IPS-18c (cell line): ENCODE measurements around the gene FADS1.

Experiments
- H3K4me3 ChIP-seq: 2 replicates; pipeline ENCODE4 v1.7.0; 2013; ENCODE audit warnings: low read depth, mild to moderate bottlenecking, low read length, moderate library complexity; ENCODE audit not compliant: insufficient read depth
- H3K9me3 ChIP-seq: one replicate; pipeline ENCODE4 v1.6.1; 2013; ENCODE audit warnings: mild to moderate bottlenecking, low read length, moderate library complexity; ENCODE audit not compliant: control insufficient read depth, insufficient read depth

The FADS1 gene

DNA sequence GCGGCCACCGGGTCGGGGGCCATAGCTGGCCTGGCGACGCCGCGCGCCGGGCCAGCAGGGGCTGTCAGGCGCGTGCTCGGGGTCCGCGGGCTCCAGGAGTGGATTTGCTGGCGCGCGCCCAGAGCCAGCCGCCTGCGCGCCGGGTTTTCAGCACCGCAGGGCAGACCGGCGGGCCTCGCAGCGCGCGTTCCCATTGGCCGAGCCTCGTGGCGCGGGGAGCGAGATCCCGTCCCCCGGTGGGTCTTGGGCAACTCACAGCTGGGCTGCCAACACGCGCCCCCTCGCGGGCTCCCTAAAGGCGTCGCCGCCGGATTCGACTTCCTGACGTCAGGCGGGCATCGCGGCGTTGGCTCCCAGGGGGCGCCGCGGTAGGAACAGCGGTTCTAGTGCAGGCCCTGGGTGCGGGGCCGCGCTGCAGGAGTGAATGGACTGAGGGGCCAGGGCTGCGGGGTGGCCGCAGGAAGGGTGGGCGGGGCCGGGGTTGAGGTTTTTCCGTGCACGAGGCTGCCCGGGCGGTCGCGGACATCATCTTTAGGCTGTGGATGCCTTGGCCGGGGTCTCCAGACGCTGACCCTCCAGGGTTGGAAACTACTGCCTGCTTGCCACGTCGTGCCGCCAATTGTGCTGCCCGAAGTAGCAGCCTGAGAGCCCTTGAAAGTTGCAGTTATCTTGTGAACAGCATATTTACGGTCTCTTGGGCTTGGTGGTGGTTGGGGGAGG is at the start of gene FADS1:
FADS1 (minus strand) TSS at position 268 of the 720 bp plus-strand sequence; CDS start at position 194, 74 bp downstream.
- Histone ChIP-seq H3K4me3 (peak within 1 kb of the TSS; percentile 95), H3K9me3 (no peaks in the 10 kb centered on the region)

DNA sequence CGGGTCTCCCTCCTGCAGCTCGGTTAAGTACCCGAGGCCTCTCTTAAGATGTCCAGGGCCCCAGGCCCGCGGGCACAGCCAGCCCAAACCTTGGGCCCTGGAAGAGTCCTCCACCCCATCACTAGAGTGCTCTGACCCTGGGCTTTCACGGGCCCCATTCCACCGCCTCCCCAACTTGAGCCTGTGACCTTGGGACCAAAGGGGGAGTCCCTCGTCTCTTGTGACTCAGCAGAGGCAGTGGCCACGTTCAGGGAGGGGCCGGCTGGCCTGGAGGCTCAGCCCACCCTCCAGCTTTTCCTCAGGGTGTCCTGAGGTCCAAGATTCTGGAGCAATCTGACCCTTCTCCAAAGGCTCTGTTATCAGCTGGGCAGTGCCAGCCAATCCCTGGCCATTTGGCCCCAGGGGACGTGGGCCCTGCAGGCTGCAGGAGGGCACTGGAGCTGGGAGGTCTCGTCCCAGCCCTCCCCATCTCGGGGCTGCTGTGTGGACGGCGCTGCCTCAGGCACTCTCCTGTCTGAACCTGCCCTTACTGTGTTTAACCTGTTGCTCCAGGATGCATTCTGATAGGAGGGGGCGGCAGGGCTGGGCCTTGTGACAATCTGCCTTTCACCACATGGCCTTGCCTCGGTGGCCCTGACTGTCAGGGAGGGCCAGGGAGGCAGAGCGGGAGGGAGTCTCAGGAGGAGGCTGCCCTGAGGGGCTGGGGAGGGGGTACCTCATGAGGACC is 49.6 kb upstream of the FADS1 start:
- Histone ChIP-seq H3K4me3 (no peak overlapping the region), H3K9me3 (no peaks in the 10 kb centered on the region)

DNA sequence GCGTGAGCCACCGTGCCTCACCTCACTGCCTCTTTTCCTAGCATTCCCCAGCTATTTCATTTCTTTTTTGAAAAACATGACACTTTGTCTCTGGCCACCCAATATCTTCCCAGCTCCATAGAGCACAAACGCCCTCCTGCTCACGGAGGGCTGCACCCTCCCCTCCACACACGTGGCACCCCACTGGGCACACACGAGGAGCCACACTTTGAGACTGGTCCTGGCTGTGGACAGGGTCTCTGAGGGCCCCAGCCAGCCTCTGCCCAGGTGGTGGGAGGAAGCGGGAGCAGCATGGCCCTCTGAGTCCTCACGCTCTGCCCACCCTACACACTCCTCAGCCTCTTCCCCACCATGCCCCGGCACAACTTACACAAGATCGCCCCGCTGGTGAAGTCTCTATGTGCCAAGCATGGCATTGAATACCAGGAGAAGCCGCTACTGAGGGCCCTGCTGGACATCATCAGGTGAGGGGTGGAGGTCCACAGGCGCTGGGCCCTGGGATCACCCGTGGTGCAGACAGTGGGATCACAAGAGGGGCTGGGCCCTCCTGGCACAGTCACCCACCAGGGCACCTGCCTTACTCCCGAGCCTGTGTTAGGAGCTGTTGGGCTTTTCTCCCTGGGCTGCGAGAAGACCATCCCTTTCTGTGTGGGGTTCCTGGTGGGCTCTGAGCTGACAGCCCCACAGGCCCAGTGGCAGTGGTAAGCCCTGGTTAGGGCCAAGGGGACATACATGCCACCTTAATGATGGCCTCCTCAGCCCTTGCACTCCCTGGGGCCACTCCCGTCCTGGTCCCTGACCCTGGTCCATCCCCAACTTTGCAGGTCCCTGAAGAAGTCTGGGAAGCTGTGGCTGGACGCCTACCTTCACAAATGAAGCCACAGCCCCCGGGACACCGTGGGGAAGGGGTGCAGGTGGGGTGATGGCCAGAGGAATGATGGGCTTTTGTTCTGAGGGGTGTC is 48.3 kb upstream of the FADS1 start:
- Histone ChIP-seq H3K4me3 (no peak overlapping the region), H3K9me3 (no peaks in the 10 kb centered on the region)

DNA sequence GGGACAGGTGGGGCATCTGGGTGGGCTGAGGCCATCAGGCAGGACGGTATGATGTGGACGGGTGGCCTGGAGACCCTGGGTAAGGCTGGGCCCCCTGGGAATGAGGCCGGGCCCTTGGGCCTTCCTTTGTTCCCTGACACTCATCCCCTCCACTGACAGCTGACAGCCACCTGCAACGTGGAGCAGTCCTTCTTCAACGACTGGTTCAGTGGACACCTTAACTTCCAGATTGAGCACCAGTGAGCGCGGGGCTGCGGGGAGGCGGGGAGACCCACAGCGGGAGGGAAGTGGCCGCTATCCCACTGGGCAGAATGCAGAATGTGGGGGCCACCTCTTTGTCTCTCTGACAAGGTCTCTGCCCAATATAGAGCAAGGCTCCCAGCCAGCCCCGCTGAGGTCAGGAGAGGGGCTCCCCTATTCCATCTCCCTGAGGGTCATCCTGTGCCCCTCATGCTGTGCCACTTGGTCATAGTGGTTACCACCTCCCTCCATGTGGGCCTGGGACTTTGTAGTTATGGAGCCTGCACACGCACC is 46.8 kb upstream of the FADS1 start:
- Histone ChIP-seq H3K9me3 (no peaks in the 10 kb centered on the region), H3K4me3 (no peak overlapping the region)

DNA sequence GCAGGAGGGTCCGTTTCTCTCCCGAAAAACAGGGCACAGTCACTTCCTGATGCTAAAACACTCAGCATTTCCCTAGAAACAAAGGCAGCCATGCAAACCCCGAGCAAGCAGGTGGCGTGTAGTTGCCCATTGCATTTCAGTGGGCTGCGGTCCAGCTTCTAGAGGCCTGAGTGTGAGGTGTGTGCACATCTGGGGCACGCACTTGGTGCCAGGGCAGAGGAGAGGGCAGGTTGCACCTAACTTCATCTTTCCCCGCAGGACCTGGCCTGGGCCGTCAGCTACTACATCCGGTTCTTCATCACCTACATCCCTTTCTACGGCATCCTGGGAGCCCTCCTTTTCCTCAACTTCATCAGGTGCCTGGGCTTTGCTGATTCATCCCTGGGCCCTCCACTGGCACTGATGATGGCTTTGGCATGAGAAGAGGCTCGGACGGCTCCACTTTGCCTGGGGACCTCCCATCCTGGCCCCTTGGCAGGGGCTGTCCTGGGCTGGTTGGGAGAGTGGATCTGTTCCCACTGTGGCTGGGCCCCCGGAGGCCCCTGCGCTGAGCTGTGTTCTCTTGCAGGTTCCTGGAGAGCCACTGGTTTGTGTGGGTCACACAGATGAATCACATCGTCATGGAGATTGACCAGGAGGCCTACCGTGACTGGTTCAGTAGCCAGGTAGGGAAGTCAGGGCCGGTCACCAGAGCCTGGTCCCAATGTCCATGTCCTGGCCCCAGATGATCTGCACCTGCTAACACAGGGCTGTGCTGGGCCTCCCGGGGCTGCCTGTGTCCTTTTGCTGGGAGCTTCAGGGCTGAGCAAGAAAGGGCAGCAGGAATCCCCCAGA is 46.1 kb upstream of the FADS1 start:
- no peak overlapping the region for H3K4me3 ChIP-seq
- no peaks in the 10 kb centered on the region for H3K9me3 ChIP-seq

DNA sequence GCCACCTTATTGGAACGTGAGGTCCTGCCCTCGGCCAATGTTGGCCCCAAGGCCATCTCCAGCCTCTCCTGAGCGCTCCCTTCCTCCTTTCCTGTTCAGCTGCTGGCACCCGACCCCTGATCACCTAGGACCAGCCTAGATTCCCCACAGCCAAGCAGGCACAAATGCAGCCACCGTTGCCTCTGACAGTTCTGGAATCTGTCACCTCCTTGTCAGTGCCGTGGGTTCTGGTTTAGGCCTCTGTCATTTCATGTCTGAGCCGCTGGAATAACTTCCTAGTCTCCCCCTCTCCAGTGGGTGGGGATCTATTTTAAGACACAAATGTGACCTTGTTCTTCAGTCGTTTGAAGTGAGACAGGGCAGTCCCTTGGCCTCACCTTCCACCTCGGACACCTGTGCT is 44.8 kb upstream of the FADS1 start:
- Histone ChIP-seq H3K9me3 (no peaks in the 10 kb centered on the region), H3K4me3 (no peak overlapping the region)

DNA sequence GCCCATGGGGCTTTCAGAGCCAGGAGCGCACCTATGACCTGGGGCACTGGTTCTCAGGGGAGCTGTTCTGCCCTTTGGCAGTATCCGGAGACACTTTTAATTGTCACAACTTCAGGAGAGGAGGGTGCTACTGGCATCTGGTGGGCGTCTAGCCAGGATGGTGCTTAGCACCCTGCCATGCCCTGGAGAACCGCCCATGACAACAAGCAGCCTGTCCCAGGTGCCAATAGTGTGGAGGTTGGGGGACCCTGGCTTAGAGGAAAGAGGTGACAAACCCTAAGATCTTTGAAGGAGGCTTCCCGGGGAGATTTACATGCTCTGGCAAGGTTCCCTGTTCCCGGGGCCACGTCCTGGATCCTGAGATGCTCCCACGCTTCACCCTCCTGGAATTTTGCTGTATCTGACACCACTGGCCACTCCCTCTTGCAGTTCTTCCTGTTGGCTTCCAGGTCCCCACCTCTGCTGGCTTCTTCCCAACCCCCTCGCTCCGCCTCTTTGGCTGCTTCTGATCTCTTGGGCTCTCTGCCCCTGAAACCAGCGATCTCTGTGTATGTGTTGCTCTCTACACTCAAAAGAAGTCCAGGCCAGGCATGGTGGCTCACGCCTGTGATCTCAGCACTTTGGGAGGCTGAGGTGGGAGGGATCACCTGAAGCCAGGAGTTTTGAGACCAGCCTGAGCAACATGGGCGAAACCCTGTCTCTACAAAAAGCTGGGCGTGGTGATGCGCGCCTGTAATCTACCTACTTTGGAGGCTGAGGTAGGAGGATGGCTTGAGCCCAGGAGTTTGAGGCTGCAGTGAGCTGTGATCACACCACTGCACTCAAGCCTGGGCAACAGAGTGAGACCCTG is 43.5 kb upstream of the FADS1 start:
- no peaks in the 10 kb centered on the region for H3K9me3 ChIP-seq

DNA sequence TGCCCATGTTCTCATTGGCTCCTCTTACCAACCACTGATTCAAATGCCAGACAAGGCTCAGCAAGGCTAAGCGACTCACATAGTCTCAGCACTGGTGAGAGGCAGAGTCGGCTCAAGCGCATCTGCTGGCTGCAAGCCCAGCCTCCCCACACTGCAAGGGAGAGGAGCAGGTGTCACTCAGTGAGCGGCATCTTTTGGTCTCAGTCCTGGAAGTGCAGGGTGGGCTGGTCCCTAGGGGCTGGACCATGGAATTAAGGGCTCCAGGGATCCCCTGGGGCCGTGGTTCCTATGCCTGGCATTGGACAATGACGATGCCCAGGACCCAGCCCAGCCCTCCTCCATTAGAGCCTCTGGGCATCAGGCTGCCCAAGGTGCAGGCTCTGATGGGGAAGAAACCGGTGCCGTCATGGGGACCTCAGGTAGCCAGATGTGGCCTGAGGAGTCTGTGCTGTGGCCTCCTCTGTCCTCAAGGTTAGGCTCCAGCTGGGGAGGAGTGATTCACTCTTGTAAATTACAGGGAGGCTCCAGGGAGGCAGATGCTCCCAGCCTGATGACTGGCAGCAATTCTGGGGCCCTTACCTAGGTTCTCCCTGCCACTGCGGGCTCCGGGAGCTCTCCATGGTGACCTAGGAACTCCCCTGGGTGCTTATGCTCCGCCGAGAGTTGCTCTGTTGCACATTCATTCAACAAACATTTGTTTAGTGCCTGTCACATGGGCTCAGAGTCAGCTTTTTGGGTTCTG is 39.3 kb upstream of the FADS1 start:
- Histone ChIP-seq H3K4me3 (no peak overlapping the region), H3K9me3 (no peaks in the 10 kb centered on the region)

More for the DNA sequence above, 43.5 kb upstream of the FADS1 start:
- no peak overlapping the region for H3K4me3 ChIP-seq

DNA sequence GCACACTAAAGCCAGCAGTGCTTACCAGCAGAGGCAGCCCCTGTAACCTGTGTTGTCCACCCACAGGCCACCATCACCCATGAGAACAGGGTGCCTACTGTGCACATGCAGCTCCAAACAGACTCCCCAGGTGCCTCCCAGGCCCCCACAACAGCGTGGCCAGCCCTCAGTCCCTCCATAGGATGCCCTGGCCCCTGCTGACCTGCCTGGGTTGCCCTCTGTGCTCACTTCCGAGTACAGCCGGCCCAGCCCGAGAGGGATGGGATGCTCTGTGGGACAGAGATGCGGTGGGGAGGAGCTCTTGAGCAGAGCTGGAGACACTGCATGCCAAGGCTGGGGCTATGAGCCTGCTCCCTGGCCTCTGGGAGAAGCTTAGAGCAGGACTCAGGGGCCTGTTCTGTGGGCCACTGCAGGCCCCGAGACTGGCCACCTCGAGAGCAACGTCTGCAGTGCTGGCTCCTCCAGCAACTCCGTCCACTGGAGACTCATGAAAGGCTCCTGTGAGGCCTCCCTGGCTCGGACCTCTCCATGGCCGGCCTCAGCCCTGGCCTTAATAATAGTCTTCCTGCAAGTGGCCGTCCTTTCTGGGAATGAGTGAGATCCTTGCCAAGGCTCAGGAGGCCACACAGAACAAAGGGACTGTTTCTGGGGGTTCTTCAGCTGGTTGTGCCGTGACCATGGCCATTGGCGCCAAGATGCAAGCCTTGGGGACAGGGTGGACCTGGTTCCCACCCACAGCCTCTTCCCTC is 38.3 kb upstream of the FADS1 start:
- no peaks in the 10 kb centered on the region for H3K9me3 ChIP-seq

DNA sequence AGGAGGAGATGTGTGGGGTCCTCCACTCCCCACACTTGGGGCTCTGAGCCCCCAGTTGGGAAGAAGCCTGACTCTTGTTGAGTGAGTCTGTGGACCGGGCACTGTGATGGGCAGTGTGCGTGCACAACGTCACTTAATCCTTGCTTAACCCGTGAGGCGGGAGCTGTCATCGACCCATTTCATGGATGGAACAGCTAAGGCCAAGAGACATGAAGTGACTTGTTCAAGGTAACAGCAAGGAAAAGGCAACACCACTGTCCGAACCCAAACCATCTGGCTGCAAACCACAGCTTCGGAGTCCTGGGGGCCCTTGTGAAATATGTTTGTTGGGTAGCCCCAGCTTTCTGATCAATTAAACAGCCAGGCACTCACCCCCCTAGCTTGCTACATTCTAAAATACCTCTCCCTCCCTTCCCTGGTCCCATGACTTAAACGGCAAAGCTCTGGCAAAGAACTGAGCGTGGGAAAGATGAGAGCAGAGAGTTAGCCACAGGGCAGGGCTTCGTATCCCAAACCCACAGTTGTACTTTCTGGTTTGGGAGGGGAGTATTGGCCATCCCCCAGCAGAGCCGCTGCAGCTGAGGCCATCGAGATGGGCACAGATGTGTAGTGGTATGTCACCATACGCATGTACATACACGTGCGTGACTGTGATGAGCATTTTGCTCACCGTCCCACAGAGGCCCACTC is 37.5 kb upstream of the FADS1 start:
- Histone ChIP-seq H3K4me3 (no peak overlapping the region), H3K9me3 (no peaks in the 10 kb centered on the region)

More for the DNA sequence above, 38.3 kb upstream of the FADS1 start:
- no peak overlapping the region for H3K4me3 ChIP-seq

DNA sequence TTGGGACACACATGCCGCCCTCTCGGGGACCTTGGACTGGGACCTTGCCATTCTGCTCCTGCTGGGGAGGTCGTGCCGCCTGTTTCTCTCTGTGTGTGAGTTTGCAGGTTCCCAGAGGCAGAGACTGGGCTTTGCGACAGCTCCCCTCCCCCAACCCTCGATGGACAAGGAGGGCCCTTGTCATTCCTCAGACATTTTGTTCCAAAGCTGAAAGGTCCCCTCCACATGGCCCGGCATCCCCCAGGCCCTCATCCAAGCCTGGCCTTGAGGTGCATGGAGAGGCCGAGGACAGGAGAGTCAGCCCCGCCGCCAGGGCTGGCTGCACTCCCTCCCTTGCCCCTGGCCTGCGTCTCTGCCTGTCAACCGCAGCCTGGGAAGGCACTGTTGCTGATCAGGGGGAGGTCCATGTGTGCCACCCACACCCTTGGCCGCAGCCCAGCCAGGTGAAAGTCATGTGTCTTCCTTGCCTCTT is 36.9 kb upstream of the FADS1 start:
- no peak overlapping the region for H3K4me3 ChIP-seq
- no peaks in the 10 kb centered on the region for H3K9me3 ChIP-seq

DNA sequence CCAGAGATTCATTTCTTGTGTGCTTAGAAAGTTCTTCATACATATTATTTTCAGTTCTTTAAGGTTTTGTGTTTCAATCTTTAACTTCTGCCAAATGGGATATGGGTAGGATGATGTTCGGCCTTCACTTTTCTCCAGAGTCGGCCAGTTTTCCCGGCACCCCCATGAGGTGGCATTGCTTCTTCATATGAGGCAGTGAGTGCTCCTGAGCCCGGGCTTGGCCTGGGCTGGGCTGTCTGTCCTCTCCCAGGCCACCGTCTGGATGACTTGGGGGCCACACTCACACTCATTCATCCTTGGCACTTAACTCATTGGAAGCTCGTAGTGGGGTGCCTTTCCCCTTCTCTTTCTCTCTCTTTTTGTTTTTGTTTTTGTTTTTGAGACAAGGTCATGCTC is 35.1 kb upstream of the FADS1 start:
- no peaks in the 10 kb centered on the region for H3K9me3 ChIP-seq
- H3K4me3 ChIP-seq = no peak overlapping the region

DNA sequence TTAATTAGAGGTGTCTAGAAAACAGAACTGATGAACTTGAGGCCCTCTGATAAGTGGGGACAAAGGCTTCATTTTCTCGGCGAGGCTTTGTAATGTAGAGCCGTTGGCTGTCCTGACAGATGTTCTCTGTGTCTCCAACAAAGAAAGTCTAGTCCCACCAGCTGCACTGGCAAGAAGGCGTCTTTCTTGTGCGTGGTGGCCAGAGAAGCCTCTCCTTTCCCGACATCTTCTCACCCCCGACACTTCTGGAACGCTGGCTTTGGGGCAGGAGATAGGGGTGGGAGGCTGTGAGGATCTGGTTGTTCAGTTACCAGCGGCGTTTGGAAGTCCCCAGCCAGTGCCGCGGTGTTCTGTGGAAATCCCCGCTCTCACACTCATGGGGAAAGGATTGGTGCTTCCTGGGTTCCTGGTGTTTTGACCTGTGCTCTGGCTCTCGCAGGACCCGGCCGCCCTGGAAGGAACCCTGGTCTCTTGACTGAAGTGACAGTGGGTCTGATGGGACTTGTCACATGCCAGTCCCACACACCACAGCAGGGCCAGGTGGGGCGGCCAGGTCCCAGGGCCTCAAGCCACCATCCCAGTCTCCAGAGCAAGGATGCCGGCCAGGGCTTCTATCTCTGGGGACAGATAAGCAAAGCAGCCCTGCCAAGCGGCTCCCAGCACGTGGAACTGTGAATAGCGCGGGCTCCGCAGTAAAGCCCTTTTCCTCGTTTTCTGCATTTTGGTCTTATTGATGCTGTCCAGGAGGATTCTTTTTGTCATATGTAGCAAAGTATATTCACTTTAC is 34.5 kb upstream of the FADS1 start:
- no peaks in the 10 kb centered on the region for H3K9me3 ChIP-seq

More for the DNA sequence above, 34.5 kb upstream of the FADS1 start:
- H3K4me3 ChIP-seq = no peak overlapping the region
